ENCODE data around the gene ODC1.

- TF ChIP-seq CTCF (IDR thresholded peaks at IDR 0.05) (no peak), ZFX (IDR thresholded peaks at IDR 0.05; ENCODE audit: borderline replicate concordance) (no peak)
Observed at GRCh38 chr2:10454505-10454904, 6.4 kb upstream of the ODC1 start.
